Measurements from ENCODE around the gene RWDD4.

The RWDD4 gene

DNA sequence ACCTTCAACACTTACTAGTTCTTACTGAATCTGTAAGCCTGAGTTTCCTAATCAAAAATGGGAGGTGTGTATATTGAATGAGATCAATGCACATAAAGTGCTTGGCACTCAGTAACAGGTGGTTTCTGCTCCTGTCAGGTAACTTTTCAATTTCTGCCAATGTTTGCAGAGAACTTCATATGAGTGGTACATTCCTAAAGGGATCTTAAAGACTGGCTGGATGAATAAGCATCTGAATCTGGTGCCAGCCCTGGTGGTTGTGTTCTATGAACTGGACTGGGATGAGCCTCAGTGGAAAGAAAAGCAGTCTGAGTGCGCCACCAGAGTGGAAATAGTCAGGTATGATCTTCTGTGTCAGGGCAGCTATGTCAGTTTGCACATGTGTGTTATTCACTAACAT, 7.1 kb upstream of the RWDD4 start:
- DNase-seq (ENCODE audit: low read depth in 1 of 2, low spot score in 1 of 2): no peak
- no peak for TF ChIP-seq JUND (IDR thresholded peaks at IDR 0.05; ENCODE audit: low read depth)
- in situ Hi-C loops (cut with HindIII; ENCODE audit: low pct_unique_long_range_greater_than_20kb, low sequenced_read_pairs): no loop called here

DNA sequence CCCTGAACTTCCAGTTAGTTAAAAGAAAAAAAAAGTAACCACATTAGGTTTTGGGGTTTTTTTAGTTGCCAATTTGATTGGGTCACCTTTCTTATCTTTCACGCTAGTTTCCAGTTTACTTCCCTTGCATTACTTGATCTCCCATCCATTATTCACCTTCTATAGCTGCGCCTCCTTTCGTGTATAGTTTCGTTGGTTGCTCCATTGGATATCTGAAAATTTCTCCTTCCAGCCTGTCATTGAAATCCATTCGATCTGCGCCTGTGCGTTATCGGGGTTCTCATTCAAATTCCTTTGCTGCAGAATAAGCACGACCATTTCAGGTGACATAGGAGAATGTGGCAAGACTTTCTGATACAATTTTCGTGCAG, 872 bp upstream of the RWDD4 start:
- in situ Hi-C loops (cut with HindIII; ENCODE audit: low pct_unique_long_range_greater_than_20kb, low sequenced_read_pairs): no loop called here
- DNase-seq (ENCODE audit: low read depth in 1 of 2, low spot score in 1 of 2): no peak
- no peak for TF ChIP-seq JUND (IDR thresholded peaks at IDR 0.05; ENCODE audit: low read depth)

DNA sequence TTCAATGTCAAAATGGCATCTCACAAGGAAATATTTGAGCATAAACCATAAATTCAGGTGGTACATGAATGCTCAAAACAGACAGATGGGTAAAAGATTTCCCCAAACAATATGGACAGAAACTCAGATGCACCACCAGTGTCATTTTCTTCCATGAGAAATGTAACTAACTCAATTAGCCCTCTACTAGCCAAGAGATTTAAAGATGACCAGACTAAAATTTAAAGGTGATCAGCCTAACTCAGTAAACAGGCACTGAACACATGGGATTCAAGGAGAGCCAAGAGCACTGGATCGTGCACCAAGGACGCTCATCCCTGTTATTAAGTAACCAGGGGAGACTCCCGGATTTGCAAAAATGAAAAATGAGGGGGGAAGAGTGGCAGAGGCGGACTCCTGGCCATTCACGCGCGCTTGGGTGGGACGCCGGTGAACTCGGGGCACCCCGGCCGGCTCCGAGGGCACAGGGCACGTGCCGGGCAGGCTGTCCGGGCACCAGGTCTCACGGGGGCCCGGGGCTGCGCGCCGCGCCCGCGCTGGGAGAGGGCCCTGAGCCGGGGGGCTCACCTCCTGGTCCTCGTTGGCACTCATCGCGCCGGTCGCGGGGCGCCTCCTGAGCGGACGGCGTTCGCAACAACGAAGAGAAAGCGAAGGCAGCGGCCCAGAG, 490 bp downstream of the RWDD4 start:
- TF ChIP-seq JUND (IDR thresholded peaks at IDR 0.05; ENCODE audit: low read depth): no peak

DNA sequence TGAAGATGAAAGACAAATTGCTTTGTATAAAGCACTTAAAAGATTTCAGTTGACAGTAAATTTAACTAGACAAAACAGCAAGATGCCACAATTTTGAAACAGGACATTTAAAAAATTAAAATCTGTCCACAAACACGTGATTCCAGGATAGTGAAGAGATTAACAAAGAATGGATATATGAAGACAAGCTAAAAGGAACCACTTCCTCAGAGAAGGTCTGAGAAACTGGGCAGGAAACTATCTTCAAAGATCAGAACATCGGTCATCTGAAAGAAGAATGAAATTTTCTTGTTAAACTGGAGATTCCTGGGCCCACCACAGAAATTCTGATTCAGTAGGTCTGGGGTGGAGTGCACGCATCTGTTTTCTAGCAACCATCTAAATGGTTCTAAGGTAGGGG, 1.4 kb downstream of the RWDD4 start:
- in situ Hi-C loops (cut with HindIII; ENCODE audit: low pct_unique_long_range_greater_than_20kb, low sequenced_read_pairs): no loop called here
- TF ChIP-seq JUND (IDR thresholded peaks at IDR 0.05; ENCODE audit: low read depth): no peak
- DNase-seq (ENCODE audit: low read depth in 1 of 2, low spot score in 1 of 2): no peak

More for the DNA sequence above, 490 bp downstream of the RWDD4 start:
- DNase-seq (ENCODE audit: low read depth in 1 of 2, low spot score in 1 of 2): peak in 1 of 2 experiments; percentile 11
- in situ Hi-C loops (cut with HindIII; ENCODE audit: low pct_unique_long_range_greater_than_20kb, low sequenced_read_pairs): no loop called here

DNA sequence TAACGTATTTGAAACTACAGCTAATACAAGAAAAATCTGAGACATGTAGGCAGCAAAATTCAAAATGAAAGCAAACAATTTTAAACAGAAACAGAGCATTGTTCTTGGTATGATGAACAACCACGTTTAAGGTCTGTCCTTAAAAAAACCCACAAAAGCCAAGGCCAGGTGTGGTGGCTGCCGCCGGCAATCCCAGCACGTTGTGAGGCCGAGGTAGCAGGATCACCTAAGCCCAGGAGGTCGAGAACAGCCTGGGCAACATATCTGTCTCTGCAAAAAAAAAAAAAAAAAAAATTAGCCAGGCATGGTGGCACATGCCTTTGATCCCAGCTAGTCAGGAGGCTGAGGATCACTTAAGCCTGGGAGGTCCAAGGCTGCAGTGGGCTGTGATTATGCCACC, 13.7 kb downstream of the RWDD4 start:
- no peak for DNase-seq (ENCODE audit: low read depth in 1 of 2, low spot score in 1 of 2)
- in situ Hi-C loops (cut with HindIII; ENCODE audit: low pct_unique_long_range_greater_than_20kb, low sequenced_read_pairs): no loop called here
- TF ChIP-seq JUND (IDR thresholded peaks at IDR 0.05; ENCODE audit: low read depth): no peak

DNA sequence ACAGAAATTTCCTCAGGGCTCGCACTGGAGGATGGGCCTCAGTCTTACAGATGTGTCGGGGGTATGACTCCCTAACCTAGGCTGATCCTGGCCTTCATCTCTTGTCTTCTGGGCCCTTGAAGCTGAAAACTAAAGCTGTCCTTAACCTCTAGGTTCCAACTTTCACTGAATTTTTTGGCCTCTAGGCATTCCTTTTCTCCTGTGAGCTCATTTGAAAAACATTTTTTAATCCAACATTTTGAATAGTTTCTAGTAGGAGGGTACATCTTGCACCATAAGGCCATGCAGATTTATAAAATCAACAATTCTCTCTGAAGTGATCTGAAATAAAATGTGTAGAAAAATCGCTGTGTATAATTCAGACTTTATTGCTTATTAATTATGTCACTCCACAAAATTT, 19.7 kb downstream of the RWDD4 start:
- DNase-seq (ENCODE audit: low read depth in 1 of 2, low spot score in 1 of 2): no peak
- TF ChIP-seq JUND (IDR thresholded peaks at IDR 0.05; ENCODE audit: low read depth): no peak
- in situ Hi-C loops (cut with HindIII; ENCODE audit: low pct_unique_long_range_greater_than_20kb, low sequenced_read_pairs): no loop called here

DNA sequence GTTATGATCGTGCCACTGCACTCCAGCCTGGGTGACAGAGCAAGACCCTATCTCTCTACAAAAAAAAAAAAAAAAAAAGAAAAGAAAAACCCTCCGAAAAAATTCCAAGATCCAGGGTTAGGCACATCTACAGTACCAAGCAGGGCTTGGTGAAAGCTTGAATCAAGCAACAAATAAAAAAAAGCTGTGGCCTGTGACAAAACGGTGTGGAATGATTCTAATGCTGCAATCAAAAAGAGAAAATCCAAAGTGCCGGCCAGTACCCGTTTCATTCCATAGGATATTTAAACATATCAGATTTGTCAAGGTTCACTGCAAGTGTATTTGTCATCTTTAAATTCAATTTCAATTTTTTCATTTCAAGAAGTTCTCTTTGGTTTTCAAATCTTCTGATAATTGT, 20.5 kb downstream of the RWDD4 start:
- no peak for TF ChIP-seq JUND (IDR thresholded peaks at IDR 0.05; ENCODE audit: low read depth)
- in situ Hi-C loops (cut with HindIII; ENCODE audit: low pct_unique_long_range_greater_than_20kb, low sequenced_read_pairs): no loop called here
- no peak for DNase-seq (ENCODE audit: low read depth in 1 of 2, low spot score in 1 of 2)

DNA sequence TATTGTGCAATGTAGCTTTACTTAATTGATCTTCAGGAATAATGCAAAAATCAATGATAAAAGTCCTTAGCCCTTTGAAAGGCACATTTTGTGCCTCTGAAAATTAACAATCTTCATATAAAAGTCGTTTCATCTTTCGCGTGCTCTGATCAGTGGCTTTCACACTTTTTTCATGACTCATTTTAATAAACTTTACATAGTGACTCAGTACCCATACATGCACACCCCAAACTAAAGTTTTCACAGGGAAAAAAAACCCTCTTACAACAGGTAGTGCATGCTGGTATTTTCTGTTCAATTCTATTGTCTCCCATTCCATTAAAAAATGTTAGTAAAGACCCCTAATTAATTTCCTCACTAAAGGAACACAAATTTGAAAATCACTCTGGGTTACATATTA, 21.5 kb downstream of the RWDD4 start:
- DNase-seq (ENCODE audit: low read depth in 1 of 2, low spot score in 1 of 2): no peak
- no peak for TF ChIP-seq JUND (IDR thresholded peaks at IDR 0.05; ENCODE audit: low read depth)
- in situ Hi-C loops (cut with HindIII; ENCODE audit: low pct_unique_long_range_greater_than_20kb, low sequenced_read_pairs): no loop called here

DNA sequence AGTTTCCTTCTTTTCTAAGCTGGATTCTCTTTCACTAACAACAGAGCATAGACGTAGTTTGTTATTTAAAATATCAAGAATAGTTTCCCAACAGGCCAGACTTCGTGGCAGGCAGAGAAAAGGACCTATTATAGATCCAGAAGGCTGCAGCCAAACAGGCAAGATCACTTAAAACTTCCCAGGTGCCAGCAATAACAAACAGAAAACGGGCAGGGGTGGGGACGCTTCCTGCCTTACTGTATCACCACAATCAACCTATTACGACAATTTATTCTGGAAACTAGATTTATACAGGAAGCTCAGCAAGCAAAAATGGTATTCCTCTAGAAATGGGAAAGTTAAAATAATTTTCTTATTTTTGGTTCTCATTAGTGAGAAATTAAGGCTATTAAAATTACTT, 22.1 kb downstream of the RWDD4 start:
- DNase-seq (ENCODE audit: low read depth in 1 of 2, low spot score in 1 of 2): peak in 1 of 2 experiments; percentile 15
- TF ChIP-seq JUND (IDR thresholded peaks at IDR 0.05; ENCODE audit: low read depth): no peak
- in situ Hi-C loops (cut with HindIII; ENCODE audit: low pct_unique_long_range_greater_than_20kb, low sequenced_read_pairs): no loop called here

DNA sequence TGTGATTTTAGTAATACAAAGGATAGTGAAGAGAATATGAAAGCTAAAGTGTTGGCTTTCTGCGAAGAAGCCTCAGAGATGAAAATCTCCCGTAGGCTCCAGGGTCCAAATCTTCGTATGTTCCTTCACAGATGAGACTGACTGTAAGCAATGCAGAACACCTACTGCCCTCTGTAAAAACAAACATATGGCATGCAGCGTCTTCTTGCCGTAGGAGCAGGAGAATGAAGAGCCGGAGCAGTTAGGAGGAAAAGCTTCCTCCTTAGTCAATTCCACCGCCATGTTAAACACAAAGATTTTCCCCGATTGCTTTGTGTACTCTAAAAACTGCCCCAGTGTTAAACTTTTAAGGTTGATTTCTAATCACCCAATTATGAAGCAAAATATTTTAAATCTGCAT, 22.5 kb downstream of the RWDD4 start:
- DNase-seq (ENCODE audit: low read depth in 1 of 2, low spot score in 1 of 2): peak; percentile 30 to 82
- no peak for TF ChIP-seq JUND (IDR thresholded peaks at IDR 0.05; ENCODE audit: low read depth)
- in situ Hi-C loops (cut with HindIII; ENCODE audit: low pct_unique_long_range_greater_than_20kb, low sequenced_read_pairs): no loop called here

DNA sequence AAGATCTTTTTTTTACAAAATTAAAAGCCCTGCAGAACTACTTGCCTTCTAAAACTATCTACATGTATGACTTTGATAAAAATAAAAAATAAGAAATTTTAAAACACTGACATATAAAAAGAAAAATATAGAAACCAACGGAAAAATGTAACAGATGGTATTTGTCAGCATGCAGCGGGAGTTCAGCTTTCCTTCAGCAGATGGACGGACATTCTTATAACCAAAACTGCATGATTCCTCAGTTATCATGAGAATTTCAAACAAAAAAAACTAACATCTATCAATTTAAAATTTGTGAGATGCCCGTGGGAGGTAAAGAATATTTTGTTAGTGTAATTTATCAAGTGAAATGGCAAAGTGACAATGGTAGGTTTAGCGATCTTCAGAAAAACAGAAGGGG, 23.2 kb downstream of the RWDD4 start:
- in situ Hi-C loops (cut with HindIII; ENCODE audit: low pct_unique_long_range_greater_than_20kb, low sequenced_read_pairs): no loop called here
- no peak for TF ChIP-seq JUND (IDR thresholded peaks at IDR 0.05; ENCODE audit: low read depth)
- no peak for DNase-seq (ENCODE audit: low read depth in 1 of 2, low spot score in 1 of 2)

DNA sequence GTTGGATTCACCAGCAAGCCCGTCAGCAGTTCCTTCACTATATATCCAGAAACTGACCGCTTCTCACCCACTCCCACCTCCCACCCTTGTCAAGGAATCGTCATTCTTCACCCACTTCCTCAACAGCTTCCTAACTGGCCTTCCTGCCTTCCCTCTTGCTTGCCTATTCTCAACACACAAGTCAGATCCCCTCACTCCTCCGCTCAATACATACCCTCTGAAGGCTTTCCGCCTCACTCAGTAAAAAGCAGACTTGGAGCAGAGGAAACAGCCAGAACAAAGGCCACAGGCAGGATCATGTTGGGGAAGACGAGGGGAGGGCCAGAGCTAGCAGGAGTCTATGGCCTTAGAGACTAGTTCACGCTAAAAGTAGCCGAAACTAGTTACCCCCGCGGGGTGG, 23.7 kb downstream of the RWDD4 start:
- in situ Hi-C loops (cut with HindIII; ENCODE audit: low pct_unique_long_range_greater_than_20kb, low sequenced_read_pairs): no loop called here
- TF ChIP-seq JUND (IDR thresholded peaks at IDR 0.05; ENCODE audit: low read depth): no peak
- DNase-seq (ENCODE audit: low read depth in 1 of 2, low spot score in 1 of 2): no peak

DNA sequence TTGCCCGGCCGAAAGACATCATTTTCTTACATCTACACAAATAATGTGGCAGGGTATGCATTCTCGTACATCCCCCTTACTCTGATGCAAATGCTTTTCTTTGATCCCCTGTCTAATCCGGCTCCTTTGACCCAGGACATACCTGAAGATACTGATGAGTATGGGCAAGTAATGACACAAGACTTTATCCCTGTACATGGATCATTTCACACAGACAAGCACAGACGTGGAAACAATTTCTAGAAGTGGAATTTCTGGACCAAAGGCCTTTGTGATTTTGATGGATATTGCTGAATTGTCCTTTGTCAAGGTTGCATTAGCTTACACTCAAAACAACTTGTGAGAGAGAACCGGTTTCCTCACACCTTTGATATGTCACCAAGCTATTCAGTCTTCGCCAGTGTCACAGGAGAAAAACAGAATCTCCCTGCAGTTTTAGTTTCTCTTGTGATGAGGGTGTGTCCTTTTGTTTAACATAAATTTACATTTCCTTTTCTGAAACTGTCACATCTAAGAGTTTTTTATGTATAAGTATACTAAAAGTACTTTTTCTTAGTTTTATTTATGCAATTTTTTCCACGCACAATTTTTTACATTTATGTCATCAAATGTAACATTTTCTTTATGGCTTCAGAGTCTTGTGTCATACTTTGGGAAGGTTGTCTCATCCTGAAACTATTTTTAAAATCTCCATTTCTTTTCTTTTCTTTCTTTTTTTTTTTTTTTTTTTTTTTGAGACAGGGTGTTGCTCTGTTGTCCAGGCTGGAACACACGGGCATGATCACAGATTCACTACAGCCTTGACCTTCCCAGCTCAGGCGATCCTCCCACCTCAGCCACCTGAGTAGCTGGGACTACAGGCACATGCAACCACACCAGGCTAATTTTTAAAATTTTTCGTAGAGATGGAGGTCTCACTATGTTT, 25.2 kb downstream of the RWDD4 start:
- no peak for DNase-seq (ENCODE audit: low read depth in 1 of 2, low spot score in 1 of 2)
- no peak for TF ChIP-seq JUND (IDR thresholded peaks at IDR 0.05; ENCODE audit: low read depth)
- in situ Hi-C loops (cut with HindIII; ENCODE audit: low pct_unique_long_range_greater_than_20kb, low sequenced_read_pairs): no loop called here
